ENCODE results near the gene SCN2B.

Gene SCN2B, protein sequence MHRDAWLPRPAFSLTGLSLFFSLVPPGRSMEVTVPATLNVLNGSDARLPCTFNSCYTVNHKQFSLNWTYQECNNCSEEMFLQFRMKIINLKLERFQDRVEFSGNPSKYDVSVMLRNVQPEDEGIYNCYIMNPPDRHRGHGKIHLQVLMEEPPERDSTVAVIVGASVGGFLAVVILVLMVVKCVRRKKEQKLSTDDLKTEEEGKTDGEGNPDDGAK

DNA sequence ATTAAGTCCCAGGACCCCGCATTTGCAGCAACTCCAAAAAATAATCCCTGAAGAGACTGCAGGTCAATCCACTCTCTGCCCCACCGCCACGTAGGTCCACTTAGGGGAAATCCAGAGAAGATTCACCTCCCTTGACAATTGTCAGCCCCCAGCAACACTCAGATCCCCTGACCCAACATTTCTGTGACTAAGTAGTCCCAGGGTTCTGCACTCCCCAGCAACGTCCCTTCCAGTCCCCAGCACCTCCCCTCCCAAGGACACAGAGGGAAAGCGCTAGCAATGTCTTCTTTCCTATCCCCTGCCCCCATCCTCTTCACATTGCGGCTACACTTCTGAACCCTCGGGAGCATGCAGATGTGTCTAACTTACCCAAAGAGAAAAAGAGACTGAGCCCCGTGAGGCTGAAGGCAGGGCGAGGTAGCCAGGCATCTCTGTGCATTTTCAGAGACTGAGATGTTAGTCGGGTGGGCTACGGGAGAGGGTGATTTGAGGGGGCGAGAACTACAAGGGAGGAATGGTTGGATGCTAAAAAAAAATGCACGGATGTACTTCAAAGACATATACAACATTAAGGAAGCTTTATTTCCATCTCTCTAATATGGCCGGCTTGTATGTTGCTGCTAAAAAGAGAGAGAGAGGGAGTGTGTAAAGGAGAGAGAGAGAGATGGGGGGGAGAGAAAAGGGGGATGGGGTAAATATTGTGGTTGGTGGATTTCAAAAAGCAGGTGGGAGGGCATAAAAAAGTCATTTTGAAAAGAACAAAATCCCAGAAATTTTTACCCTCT, at the start of gene SCN2B:
Gene SCN2B, minus strand, starts transcription at position 647 of the 785 bp plus-strand sequence. Its CDS starts 208 bp downstream, at position 439.
- no peak for DNase-seq

DNA sequence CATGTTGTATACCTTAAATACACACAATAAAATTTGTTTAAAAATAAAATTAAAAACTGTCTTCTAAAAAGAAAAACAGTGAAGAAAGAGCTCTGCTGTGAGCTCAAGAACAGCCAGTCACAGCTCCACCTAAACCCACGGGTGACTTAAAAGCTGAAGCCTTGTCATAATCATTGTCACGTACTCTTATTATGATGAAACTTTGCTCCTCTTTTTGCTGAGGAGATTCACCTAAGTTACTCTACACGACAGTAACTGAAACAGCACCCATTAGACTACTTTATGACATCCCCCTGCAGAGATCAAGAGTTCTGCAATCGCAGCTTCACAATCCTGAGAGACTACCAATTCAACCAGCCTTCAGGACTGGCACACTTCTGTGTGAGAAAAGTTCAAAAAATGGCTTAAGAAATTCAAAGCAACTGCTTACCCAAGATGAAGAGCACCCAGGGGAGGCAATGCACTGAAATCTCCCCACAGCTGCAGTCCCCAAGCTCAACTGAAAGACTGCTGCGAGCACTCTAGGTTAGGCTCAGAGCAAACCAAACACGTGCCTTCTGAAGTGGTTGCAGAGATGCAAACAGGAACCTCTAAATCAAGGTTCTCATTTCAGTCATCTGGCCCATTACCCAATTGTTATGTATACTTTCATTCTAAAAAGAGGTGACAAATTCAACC, 48.2 kb upstream of the SCN2B start, which contains the start of gene JAML:
Gene JAML, minus strand, starts transcription at position 501 of the 678 bp plus-strand sequence. CDS start 10,145 bp downstream, outside the sequence.
- peak; percentile 36 to 46 for DNase-seq

DNA sequence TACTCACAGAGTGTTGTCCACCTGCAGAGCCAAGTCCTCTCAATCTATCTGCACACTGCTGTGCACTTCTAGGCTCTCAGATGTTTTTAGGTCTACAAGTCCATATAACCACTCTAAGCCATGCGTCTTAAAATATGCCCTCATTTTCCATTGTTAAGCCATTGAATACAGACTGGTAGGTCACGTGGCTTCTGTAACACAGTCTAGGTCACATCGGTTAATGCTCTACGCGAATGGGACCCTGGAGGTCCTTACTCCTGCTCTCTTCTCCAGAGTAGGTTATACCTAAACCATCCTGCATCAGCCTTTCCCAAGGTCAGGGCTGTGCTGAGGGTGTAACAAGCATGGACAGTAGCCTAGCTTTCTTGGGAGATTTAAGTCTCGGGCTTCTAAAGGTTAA, 47.6 kb upstream of the SCN2B start:
- DNase-seq: no peak

DNA sequence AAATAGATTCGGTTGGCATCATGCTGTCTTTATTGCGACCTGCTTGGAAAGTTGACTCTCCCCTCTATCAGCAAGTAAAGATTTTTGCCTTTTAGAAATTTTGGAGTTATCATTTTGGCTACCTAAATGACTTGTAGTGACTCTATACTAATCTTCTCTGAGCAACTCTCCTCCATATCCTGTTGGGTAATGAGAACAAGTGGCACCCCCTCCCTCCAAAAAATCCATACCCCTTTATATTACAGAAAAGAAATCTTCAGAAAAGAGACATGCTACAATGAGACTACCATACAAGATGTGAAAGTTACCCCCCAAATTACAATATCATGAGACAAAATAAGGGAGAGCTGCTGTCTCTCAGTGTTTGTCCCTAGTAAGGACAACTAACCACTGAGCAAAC, 47.1 kb upstream of the SCN2B start:
- no peak for DNase-seq

DNA sequence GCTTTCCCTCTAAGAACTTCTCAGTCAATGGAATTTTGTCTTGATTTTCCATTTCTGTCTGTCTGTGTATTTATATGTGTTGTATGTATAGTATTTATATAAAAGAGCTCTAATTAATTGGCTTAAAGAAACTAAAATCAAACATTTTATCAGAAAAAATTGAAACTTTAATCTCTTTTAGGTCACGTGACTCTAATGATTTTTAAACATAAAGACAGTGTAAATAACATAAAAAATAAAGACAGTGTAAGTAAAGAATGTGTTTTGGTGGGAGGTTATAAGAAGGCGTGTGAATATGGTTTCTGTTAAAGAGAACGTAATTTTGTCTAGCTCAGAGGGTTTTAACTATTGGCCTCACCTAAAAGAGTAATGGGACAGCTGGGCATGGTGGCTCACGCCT, 46.0 kb upstream of the SCN2B start:
- DNase-seq: no peak

DNA sequence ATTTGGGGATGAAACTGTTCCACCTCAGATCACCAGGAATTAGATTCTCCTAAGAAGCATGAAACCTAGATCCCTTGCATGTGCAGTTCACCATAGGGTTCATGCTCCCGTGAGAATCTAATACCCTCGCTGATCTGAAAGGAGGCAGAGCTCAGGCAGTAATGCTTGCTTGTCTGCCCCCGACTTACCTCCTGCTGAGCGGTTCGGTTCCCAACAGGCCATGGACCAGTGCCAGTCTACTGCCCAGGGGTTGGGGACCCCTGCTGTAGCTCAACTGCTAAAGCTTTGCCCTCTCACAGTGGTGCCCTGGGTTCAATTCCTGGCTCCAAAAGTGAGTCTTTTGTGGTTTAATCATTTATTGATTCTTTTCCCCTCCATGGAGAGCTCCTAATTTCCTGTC, 45.0 kb upstream of the SCN2B start:
- no peak for DNase-seq

DNA sequence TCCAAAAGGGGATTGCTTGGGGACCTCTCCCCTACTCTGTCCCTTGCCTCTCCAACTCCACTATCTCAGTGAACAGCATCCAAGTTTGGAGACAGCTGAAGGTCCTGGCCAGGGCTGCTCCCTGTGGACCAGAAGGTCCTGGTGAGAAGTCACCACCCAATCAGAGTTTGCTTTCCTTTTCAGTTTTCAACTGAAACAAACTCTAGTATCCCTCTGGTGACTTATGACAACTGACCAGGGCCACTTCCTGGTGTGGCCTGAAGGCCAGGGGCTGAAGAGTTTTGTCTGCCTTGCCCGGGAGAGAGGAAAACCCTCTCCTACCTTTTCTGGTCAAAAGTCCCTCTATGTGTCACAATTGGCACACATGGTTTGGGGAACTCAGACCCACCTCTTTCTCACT, 43.3 kb upstream of the SCN2B start:
- no peak for DNase-seq

DNA sequence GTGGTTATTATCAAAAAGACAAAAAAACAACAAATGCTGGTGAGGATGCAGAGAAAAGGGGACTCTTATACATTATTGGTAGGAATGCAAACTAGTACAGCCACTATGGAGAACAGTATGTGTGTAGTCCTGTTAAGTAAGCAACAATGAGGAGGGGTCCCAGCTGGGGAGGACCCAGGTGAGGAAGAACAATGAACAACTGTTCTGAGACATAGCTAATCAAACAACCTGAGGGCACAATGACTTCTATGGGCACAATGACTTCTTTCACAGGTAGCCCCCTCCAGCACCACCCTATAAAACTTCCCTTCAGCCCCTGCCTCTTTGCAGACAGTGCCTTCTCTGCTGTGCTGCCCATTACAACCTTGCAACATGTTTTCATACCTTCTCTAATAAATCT, 42.8 kb upstream of the SCN2B start:
- no peak for DNase-seq

DNA sequence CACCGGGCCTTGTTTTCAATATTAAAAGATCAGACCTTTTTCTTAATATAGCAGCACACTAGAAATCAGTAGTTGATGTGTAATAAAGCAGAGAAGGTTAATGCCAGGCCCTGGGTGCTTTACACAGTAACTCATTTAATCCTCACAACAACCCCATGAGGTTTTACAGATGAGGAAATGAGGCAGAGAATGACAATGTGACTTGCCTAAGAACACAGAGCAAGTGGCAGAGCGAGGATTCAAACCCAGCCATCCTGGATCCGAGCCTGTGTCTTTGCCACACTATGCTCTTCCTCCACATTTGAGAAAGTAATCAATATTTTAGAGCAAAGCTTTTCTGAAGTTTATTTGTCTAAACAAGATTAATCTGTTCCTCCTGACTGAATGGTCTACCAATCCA, 41.1 kb upstream of the SCN2B start:
- no peak for DNase-seq

DNA sequence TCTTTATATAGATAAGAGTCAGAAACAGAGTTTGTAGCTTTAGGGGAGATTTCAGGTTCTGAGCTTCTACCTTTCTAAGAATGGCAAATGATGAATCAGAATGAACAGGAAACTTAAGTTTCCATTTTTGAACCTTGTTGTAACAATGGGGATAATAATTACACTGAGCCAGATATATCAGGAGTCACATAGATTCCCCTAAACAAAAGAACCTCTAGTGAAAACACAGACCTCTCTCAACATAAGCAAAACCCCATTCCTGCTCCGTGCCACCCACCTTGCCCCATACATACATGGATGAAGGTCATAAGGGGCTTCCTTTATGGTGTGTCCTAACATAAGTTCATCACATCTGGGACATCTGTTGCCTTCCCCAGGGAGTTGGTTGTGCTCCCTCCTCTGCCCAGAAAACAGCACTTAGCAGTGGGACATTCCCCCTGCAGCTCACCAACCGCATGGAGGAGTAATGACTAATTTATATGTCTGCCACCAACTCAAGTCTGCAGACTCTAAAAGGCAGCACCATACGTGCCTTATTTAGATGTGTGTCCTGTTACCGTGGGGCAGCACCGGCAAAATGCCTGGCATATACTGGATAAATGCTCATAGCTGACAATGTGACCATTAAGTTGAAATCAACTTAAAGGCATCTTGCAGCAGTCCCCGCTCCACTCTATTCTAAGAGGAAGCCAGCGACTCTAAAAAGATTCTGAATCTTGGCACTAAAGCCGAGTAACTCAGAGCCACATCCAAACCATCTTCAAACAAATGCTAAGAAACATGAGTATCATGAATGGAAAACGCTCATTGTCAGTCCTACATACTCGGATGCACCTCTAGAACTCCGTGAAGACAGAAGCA, 40.4 kb upstream of the SCN2B start:
- DNase-seq: peak; percentile 35 to 49

DNA sequence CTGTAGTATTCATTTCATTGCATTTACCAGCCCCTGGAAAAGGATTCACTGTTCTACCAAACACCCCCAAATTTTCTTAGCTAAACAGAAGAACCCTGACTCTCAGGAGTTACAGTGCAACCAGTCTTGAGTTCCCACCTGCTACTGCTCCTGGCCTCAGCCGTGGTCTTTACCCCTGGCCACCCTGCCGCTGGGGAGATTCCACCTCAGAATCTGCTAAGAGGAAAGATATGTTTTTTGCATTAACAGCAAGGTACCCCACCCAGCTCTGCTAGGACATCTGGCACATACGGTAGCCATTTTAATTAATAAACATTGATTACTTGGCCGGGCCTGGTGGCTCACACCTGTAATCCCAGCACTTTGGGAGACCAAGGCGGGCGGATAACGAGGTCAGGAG, 39.3 kb upstream of the SCN2B start:
- DNase-seq: no peak

DNA sequence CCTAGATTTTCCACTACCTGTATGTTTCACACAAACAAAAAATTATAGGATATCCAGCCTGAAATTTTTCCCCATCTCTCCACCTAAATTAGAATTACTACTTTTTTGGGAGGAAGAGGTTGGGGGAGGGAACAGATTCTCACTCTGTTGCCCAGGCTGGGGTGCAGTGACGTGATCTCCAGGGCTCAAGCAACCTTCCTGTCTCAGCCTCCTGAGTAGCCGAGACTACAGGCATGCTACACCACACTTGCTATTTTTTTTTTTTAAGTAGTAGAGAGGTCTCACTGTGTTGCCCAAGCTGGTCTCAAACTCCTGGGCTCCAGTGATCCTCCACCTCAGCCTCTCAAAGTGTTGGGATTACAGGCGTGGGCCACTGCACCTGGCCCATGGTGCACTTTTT, 38.8 kb upstream of the SCN2B start:
- no peak for DNase-seq

DNA sequence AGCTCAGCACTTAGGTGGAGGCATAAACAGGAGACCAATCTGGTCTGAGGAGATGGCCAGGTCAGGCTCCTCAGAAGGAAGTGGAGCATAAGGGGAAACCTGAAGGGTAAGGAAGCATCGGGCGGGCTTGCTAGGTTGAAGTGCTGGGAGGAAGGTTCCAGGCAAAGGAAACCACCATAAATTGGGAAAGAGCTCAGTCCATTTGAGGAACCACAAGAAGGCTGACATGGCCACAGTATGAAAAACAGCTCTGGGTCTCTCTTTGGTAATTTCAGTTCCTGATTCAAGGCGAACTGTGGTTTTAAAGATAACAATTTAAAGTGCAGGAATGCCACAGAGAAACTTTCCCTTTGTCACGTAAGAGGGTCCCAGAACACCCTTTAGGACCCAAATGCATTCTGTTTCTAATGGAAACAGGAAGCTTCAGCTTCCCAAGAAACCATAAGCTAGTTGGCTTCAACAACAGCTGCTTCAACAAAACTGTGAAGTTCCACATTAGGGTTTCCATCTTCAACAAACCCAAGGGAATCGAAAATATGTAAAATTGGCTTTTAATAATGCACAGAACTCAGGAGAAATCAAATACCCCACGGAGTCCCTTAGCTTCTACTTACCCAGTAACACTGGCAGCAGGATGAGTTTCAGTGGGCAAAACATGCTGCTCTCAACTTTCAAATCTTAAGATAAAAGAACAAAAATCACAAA, 37.9 kb upstream of the SCN2B start:
- DNase-seq: no peak

DNA sequence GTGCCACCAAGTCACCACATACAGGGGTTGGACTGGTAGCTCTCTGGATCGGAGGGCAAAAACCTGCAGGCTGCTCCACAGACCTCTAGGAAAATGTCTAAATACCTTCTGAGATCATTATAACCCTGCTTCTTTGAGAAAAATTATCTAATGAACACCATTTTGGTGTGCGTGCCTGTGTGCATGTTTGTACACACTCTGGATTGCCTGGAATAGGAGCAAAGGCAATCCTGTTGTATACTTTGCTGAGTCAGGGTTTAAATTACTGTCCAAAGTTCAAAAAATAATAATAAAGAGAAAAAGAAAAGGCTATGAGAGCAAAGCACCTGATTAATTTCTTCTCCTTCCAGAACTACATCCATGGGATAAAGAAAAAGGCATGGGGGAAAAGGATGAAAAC, 37.3 kb upstream of the SCN2B start:
- DNase-seq: no peak

DNA sequence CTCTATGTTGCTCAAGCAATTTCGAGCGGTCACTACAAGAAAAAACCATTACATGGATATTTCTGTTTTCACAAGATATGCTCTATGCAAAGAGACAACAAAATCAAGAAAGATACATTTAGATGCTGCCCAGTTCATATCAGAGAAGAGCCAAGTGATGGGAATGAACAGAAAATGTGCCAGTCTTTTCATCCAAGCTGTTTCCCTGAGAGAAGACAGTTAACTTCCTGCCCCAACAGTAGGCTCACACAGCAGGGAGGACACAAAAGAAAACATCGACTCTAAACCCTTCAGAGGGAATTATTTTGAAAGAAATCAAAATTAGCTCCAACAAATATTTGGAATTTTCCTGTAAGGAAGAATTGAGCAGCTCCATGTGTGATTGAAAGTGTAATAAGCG, 36.8 kb upstream of the SCN2B start:
- no peak for DNase-seq

DNA sequence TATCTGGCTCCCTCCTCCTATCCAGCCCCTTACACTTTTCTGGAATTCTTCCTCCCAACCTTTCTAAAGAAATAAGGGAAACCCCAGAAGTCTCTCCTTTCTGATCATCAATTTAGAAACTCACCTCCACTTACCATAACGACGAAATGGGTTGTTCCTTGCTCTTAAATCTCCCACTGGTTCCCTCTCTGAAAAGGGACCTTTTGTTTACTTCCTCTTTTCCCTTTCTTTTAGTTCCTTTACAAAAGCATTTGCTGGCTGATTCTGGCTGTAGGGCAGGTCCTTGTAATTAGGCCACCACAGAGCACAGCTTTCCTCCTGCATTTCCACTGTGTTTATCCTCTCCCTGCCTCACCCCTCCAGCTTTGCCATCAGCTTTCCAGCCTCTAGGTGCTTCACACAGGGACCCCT, 36.3 kb upstream of the SCN2B start:
- DNase-seq: no peak

DNA sequence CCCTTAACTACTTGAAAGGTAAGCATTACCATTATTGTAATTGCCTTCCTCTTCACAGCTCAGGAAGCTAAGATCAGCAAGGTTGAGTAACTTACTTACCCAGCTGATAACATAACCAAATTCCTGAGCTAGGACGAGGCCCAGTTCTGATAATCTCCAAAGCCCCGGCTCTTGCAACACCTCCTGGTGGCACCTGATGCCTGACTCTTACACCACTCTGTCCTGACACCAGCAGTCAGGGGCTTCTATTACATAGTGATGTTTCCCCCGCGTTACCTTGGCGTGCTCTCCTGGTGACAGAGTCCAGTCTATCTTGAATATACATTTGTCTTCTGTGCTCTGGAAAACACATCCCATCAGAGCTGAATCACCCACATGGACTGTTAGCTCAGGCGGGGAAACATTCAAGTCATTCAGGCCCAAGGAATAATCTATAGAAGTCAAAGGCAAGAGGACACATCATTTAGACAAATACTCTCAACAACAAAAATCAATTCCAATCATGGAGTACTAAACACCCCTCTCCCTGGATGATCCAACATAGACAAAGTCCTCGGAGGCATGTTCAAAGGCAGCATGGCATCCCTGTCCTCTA, 35.8 kb upstream of the SCN2B start:
- DNase-seq: no peak

DNA sequence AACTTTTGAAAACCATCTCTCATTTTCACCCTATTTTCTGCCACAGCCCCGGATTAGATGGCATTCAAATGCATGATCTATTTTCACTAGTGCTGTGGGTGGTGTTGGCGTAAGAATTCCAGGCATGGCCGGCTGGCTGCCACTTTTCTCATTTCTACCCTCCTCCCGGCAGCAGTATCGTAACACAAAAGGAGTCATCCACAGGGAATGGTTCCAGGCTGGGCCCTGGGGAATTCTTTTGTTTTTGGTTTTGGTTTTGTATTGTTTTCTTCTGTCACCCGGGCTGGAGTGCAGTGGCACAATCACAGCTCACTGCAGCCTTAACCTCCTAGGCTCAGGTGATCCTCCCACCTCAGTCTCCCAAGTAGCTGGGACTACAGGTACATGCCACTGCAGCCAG, 34.6 kb upstream of the SCN2B start:
- DNase-seq: no peak

DNA sequence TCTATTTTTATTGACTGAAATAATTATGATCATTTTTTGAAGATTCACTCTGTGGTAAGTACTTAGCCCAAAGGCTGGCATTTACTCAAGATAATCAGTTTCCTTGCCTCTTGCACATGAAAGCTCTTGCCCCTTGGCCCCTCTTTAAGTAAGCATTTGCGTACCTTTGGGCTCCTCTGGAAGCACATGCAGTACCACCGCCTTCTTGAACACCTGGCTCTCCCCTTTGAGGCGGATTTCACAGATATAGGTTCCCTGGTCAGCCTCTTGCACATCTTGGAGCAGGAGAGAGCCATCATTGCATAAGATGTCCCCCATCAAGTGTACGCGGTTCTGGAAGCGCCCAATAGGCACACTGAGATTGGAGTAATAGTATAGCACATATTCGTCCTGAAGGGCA, 33.9 kb upstream of the SCN2B start:
- DNase-seq: no peak

DNA sequence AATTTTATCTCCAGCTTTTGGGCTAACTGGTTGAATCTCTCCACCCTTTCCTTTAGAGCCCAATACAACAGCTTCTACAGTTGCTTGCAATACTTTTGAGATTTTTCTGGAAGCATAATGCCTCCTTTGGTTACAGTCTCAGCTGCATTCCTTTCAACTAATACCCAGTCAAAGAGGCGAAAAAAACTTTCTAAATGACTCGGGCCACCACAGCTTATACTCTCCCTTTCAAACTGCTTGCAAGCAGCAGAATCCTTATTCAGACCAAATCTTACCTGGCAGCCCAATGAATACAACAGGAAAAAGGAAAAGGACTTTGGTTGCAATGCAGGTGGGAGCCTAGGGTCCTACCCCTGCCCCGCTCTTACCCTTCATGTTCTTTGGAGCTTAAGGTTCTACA, 32.6 kb upstream of the SCN2B start:
- DNase-seq: no peak

DNA sequence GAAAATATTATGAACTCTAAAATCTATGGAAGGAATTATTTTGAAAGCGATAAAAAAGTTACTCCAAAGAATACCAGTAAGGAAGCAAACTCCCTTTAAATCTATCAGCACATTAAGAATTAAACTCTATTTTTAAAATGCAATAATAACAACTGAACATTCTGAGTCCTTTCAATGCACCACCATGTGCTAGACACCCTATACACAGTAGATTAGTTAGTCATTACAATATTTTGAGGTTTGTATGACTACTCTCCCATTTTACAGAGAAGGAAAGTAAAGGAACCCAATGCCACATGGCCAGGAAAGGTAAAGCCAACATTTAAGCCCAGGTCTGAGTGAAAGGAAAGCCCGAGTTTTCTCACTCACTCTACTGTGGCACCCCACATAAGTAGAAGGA, 30.6 kb upstream of the SCN2B start:
- no peak for DNase-seq
